GM21529 (cell line): ENCODE data around the gene ATCAY.
"Not testable (repeated sequence)": the region's sequence is repeated elsewhere in the genome, so short reads cannot be mapped to it uniquely, and the experiment has no call there.

Experiments
- ATAC-seq: cut with Tn5 transposase; IDR thresholded peaks from one replicate; pipeline ENCODE4 v1.9.1; 2021; ENCODE audit not compliant: unreplicated experiment

ATCAY gene

DNA sequence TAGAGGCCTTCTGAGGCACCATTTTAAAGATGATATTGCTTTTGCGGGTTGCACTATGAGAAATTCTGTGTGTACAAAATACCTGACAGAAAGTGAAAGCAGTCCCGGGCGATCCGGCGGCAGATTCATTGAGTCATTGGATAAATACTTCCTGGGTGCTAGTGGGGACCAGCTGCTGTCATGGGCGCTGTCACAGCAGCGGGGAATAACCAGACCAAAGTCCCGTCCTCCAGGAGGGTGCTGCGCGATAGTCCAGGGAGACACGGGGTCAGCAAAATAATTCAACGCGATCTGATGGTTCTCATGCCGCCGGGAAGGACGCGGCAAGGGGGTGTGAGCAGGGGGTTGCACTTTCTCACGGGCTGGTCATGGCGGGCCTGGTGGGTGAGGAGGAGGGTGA is 25.2 kb upstream of the ATCAY start:
- no peak for ATAC-seq

DNA sequence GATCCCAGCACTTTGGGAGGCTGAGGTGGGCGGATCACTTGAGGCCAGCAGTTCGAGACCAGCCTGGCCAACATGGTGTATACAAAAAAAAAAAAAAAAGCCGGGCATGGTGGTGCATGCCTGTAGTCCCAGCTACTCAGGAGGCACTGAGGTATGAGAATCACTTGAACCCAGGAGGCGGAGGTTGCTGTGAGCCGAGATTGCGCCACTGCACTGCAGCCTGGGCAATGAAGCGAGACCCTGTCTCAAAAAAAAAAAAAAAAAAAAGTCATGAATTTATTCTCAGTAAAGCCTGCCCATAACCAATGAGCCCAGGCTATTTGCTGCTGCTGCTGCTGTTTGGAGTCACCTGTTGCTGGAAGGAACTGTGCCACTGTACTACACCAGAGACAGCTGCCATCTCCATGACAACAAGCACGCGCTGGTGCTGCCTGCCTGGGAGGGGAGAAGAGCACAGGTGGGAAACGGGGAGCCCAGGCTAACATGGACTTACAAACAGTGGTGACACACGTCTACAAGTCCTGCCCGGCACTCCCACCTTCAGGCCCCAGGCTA is 23.0 kb upstream of the ATCAY start:
- ATAC-seq, result no peak

DNA sequence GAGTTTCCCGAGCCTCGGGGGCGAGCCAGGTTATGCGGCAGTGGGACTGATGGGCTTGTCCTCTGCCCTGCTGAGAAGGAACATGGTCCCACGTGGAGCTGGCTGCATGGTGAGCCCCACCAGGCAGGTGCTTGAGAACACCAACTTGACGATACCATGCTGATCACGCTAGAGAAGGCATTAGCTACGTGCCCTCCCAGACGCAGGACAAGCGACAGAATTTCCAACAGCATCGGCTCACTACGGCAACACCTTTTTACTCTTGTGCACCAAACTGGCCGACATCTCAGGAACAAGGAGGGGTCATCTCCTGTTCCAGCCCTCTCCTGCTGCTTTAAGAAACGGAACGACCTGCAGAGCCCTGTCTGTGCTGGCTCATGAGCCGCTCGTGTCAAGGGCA is 20.0 kb upstream of the ATCAY start:
- ATAC-seq, result no peak

DNA sequence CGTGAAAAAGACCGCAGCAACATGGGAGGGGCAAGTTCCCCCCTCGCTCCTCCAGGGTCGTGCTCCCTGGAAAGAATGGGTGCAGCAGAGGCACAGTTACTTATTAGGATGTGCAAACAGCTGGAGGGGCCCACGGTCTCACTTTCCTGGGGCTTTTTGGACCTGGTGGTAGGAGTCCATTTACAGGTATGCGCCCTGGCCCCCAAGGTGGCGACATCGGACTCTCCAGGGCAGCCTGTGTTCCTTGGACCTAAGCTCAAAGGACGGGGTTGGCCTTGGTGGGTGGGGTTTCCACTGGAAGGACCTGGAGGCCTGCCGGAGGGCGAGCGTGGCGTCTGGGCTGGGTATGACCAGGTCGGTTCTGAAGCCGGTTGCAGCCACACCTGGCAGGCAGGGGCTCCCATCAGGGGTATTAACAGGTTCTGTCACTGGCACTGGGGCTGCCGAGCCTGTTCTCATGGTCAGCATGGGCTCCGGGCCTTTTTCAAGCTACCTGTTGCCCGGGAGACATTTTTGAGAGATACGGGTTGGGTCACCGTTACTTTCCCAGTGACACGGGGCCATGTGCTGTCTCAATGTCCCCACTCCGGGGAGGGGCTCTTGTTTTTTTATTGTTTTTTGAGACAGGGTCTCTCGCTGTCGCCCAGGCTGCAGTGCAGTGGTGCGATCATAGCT is 17.5 kb upstream of the ATCAY start:
- ATAC-seq, result no peak

DNA sequence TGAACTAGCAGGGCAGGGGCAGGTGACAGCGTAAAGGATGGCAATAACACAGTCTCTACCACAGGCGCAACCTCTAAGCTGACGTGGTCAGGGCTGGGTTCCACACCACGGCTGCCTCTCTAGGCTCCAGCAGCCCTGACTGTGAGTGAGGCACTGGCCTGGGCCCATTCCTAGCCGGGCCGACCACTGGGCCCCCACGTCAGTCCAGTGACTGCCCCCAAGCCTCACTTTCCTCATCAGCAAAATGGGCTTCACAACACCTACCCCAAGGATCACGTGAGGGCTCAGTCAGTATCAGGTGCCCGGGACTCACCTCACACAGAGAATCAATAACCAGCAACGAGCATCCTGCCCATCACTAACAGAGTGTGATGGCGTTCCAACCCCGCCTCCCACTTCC is 16.8 kb upstream of the ATCAY start:
- ATAC-seq, result no peak

DNA sequence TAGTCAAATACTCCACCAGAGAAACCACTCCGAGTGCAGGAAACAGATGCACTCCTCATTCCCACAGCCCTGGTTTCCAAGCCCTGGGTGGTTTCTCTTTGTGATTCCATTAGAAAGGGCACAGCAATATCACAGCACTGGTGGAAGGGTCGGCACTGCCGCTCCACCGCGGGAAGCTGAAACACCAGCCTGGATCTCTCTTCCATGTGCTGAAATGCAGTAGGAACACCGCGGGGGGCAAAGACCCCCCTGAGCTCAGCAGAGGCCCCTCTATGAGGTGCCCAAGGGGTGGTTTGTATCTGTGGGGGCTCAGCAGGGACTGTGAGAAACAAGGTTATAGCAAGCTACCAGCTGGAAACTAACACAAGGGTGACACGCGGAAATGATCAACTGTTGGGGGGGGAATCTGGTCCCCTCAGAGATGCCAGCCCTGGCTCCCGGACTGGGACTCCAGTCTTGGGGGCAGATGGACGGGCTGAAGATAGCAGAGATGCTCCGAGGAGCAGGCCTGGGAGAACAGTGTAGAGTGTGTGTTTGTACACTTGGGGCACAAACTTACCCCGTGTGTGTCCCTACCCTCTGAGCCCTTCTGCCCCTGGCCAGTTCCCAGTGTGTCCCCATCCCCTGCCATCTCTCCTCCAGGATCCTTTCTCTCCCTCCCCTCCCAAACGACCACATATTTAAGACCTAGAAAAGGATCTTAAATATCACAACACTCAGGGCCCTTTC is 13.4 kb upstream of the ATCAY start:
- no peak for ATAC-seq

DNA sequence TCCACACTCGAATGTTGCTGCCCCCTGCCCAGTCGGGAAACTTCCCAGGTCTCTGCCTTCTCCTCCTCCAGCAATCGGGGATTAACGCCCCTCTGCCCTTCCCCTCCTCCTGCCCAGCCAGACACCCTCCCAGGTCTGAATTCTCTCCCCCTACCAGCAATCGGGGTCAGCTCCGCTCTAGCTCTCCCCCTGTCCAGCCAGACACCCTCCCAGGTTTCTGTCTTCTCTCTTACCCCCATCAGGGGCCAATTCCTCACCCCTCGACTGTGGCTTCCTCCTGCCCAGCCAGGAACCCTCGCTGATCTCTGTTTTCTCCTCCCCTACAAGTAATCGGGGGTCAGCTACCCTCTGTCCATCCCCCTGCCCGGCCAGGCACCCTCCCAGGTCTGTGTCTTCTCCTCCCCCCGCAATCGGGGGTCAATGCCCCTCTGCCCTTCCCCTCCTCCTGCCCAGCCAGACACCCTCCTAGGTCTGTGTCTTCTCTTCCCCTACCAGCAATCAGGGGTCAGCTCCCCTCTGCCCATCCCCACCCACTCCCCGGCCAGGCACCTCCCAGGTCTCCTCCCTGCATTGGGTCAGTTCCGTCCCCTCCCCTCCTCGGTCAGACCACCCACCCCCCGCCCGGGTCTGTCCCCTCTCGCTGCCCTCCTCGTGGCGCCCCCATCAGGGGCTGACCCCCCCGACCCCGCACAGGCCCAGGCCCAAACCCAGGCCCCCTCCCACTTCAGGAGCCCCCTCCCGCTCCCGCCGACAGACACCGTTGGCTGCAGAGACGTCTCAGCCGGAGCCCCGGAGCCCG is 12.3 kb upstream of the ATCAY start:
- ATAC-seq, result no peak

DNA sequence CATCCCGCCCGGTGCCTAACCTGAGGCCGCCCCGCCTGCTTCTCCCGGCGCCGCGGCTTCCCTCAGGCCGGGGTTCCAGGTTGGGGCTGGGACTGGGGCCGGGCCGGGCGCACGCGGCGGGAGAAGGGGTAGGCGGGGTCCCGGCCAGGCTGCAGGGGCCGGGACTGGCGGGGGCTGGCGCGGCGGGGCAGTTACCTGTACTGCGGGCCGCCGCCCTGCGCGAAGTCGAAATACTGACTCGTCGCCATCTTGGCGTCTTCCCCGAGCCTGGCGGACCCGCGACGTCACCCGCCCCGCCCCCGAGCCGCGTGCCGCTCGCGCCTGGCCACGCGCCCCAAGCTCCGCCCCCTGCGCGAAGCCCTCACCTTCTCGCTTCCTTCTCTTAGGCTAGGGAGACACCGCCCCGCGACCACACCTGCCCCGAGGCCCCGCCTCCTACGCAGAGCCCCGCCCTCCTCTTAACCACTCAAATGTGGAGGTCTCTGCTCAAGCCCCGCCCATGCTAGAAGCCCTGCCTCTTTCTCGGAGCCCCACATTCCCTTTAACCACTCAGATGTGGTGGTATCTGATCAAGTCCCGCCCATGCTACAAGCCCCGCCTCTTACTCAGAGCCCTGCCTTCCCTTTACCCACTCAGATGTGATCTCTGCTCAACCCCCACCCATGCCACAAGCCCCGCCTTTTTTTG is 11.6 kb upstream of the ATCAY start, which contains the start of gene ZFR2:
Gene ZFR2, minus strand, starts transcription at position 269 of the 687 bp plus-strand sequence. Its CDS starts 21 bp downstream, at position 248.
- ATAC-seq, result no peak

DNA sequence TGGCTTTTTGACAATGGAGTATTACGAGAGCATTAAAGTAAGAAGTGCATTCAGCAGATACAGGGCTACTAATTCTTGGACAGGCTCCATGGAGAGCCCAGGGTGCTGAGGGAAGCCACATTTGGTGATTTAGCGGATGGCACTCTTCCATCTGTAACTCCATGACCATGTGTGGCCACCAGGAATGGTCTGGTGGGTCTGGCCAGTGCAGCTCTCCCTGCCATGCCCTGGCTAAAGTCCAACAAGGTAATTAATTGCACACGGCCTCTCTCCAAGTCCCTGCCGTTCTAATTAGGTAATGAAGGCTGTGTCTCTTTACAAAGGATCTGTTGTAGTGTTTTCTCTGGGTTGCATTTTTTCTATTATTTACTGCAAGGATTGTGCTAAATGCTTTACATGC is 7.3 kb upstream of the ATCAY start:
- no peak for ATAC-seq

DNA sequence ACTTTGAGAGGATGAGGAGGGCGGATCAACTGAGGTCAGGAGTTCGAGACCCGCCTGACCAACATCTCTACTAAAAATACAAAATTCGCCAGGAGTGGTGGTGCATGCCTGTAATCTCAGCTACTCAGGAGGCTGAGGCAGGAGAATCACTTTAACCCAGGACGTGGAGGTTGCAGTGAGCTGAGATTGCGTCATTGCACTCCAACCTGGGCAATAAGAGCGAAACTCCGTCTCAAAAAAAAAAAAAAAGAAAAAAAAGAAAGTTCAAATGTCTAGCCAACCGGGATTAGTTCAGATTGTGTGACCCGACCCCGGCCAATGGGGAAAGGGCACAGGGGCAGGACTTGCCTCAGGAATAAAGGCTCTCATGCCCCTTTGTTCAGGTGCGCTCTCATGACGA is 5.8 kb upstream of the ATCAY start:
- not testable (repeated sequence) for ATAC-seq

DNA sequence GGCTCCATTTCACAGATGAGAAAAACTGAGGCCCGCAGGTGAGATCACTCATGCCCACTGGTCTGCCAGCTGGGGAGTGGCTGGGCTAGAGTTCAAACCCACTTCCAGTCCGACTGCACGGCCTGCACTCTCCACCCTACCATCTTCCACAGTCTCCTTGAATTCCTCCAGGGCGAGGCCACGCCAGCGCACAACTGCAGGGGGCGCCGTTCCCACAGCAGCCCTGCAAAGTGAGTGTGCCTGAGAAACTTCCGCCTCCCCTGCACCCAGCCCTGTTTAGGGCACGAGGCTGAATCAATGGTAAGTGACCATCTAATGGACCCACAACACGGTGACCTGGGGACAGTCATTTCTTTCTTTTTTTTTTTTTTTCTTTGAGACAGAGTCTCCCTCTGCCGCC is 829 bp upstream of the ATCAY start:
- no peak for ATAC-seq

DNA sequence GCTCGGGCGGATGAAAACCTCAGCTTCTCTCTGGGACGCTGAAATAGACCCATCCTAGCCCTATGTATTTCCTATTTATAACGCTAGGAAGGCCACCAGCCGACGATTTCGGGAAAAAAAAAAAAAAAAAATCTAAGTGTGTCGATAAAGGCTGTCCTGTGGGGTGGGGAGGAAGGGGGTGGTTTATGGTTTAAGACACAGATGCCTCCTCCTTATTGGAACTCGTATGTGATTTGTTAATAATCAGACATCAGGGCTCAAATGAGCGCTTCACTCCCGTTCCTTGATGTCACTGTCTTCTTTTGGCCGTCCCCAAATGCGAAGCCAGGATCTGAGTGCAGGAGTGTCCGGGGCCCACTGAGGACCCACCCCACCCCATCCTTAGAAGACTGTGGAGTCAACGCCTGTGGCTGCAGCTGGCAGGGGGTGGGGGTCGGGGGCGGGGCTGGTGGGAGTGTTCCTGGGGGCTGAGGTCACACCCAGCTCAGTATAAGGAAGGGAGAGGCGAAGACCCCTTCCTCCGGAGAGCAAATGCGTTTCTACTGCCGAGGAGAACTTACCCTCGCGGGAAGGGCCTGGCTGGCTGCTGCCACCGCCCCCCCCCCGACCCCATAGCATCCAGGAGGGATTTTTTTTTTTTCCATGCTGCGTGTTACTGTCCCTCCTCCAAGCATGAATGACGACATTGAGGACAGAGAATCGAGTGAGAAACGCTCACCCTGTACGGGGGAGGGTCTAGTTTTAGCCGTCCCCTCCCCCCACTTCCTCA is 971 bp downstream of the ATCAY start:
- ATAC-seq, result no peak

DNA sequence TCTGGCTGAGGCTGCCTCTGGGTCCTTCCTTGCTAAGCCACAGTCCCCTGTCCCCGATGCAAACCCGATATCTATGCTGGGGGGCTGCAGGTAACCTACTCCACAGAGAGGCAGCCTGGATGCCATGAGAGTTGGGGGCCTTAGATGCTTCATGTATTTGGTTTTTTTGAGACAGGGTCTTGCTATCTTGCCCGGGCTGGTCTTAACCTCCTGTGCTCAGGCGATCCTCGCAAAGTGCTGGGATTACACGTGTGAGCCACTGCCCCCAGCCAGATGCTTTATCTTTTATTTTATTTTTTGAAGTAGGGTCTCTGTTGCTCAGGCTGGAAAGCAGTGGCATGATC is 1.5 kb downstream of the ATCAY start:
- ATAC-seq, result no peak

DNA sequence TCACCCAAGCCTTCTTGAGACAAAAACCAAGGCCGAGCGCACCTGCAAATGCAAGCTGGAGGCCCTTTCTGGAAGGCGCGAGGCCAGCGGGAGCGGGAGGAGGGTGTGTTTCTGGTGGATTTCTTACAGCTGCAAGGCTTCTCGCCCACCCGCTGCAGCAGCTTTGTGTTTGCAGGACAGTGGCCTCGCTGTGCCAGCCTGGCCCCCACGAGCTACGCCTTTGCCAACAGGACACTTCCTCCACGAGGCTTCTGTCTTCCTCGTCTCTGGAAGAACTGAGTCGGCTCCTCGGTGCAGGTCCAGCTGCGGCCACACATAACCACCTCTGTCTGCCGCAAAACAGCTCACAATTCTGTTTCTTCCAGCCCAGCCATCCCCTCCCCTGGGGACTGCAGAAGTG is 10.1 kb downstream of the ATCAY start:
- no peak for ATAC-seq

DNA sequence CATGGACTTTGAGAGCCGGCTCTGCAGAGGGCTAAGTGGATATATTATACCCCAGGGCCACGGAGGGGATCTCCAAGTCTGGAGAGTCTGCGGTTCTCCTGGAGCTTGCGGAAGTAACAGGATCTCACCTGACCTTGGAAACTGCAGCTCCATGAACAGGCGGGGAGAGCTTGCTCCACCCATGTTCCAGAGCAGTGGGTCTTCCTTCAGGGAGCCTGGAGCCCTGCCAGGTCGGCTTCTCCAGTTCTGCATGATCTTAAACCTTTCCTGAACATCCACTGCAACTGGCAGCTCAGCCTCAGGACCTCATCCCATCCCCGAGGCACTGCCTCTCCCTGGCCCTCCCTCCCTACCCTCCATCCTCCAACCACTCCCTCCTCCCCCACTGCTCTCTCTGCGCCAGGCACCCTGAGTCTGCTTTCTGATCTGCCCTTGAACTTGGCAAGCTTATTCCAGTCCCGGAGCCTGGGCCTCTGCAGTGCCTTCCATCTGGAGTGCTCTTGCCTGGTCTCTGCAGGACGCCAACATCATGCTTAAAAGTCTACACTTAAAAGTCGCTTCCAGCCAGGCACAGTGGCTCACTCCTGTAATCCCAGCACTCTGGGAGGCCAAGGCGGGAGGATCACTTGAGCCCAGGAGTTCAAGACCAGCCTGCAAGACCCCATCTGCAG is 13.2 kb downstream of the ATCAY start:
- ATAC-seq, result no peak

DNA sequence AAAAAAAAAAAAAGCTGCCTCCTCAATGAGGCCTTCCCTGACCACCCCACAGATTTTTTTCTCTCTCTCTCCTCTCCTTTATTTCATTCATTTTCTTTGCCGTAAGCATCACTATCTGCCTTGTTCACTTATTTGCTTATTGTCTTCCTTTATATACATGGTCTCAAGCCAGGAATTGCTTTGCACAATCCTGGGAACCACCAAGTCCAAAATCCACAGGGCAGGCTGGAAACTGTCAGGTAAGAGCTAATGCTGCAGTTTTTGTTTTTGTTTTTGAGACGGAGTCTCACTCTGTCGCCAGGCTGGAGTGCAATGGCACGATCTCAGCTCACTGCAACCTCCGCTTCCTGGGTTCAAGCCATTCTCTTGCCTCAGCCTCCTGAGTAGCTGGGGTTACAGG is 14.5 kb downstream of the ATCAY start:
- not testable (repeated sequence) for ATAC-seq

DNA sequence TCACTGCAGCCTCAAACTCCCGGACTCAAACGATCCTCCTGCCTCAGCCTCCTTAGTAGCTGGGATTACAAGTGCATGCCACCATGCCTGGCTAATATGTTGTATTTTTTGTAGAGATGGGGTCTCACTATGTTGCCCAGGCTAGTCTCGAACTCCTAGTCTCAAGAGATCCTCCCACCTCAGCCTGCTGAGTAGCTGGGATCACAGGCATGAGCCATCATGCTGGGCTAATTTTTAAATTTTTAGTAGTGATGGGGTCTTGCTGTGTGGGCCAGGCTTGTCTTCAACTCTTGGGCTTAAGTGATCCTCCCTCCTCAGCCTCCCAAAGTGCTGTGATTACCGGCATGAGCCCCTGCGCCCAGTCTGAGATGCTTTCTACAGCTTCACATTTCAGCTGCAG is 15.3 kb downstream of the ATCAY start:
- ATAC-seq, result no peak

DNA sequence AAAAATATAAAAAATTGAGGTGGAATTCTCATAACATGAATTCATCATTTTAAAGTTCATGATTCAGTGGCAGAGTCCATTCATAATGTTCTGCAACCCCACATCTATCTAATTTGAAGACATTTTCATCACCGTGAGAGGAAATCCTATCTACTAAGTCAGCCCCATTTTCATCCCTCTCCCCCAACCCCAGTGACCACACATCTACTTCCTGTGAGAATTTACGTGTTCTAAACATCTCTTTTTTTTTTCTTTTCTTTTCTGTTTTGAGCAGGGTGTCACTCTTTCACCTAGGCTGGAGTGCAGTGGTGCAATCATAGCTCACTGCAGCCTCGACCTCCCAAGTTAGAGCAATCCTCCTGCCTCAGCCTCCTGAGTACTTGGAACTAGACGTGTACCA is 17.5 kb downstream of the ATCAY start:
- no peak for ATAC-seq

DNA sequence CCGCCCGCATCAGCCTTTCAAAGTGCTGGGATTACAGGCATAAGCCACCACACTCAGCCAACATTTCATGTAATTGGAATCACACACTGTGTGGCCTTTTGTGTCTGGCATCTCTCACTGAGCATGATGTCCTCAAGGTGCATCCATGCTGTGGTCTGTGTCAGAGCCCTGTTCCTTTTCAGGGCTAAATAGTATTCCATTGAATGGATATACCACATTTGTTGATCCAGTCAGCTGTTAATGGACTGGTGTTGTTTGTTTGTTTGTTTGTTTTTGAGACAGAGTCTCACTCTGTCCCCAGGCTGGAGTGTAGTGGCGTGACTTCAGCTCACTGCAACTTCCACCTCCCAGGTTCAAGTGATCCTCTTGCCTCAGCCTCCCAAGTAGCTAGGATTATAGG is 17.9 kb downstream of the ATCAY start:
- ATAC-seq, result no peak
